Inflammatory macrophage treated with lipopolysaccharide for 4 hours (primary cell): ENCODE data around the gene SLITRK6.
A peak's percentile ranks its signal among the peaks of the same experiment; 100 is the strongest.
"Not testable (repeated sequence)": the region's sequence is repeated elsewhere in the genome, so short reads cannot be mapped to it uniquely, and the experiment has no call there.

Source experiments
- DNase-seq: peaks from one replicate; pipeline ENCODE4 v3.0.0-alpha.2; 2020

Gene SLITRK6

GRCh38 chr13:85799097-85799582 is at the start of gene SLITRK6:
Gene SLITRK6, minus strand, starts transcription at chr13:85799419. Its CDS starts 2,911 bp downstream, at chr13:85796508.
- no peak for DNase-seq

GRCh38 chr13:85847012-85847411 is 47.8 kb upstream of the SLITRK6 start:
- no peak for DNase-seq

- DNase-seq, result no peak
Measured at GRCh38 chr13:85841427-85841826, 42.2 kb upstream of the SLITRK6 start.

GRCh38 chr13:85833921-85834320 is 34.7 kb upstream of the SLITRK6 start:
- no peak for DNase-seq

GRCh38 chr13:85828094-85828684 is 29.0 kb upstream of the SLITRK6 start:
- DNase-seq, result peak; percentile 27

DNA sequence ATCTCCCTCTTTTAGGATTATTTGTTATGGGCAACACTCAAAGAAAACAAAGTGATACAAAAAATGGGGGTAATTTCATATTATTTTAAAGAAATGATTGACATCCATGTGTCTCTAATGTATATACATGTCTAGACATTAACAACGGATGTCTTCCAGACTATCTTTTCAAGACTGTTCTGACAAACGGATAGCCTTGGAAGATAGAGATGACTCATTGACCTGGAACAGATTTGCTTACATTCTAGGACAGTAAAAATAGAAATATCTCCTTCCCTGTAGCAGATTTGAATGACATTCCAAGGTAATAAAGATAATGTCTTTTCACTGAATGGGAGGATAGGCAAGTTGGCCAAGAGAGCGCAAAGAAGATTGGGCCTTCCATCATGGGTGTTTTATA is 26.2 kb upstream of the SLITRK6 start:
- no peak for DNase-seq

- DNase-seq, result no peak
Measured at GRCh38 chr13:85823832-85824231, 24.6 kb upstream of the SLITRK6 start.

GRCh38 chr13:85819513-85819912 is 20.3 kb upstream of the SLITRK6 start:
- no peak for DNase-seq

- DNase-seq, result no peak
Measured at GRCh38 chr13:85816413-85816812, 17.2 kb upstream of the SLITRK6 start.

- no peak for DNase-seq
Measured at GRCh38 chr13:85812282-85812681, 13.1 kb upstream of the SLITRK6 start.

DNA sequence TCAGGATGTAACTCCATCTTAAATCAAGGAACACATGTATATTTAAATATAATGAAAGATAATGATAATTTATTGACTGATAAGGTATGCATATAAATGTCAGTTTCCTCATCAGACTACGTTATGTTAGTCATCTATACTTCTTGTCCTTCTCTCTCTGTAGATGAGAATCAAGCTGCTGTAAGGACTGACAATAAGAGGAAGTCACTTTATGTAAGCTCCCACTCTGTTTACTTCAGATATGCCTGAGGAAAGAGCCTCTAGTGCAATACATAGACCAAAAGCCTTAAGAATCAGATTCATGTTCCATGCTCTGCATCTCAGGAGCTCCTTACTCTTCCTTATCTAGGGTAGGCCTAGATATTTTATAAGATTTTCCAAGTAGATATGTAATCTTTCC is 9.6 kb upstream of the SLITRK6 start:
- DNase-seq, result no peak

- DNase-seq, result peak; percentile 44
Measured at GRCh38 chr13:85806553-85807175, 7.4 kb upstream of the SLITRK6 start.

DNA sequence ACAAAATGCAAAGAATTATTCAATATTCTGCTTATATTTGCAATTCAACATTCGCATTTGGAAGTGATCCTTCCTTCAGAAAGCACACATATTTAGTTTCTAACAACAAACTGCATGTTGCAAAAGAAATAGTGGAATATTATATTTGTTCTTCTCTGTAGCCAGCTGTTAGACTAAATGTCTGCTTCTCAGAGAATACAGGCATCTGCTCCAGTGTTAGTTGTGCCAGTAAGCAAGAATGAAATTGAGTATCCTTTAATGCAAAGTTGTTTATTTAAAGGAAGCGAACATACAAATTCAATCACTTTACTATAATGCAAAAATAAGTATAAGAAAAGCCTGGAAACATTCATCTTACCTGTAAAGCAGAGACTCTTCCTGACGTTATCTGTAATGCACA is 663 bp downstream of the SLITRK6 start:
- DNase-seq, result no peak

DNA sequence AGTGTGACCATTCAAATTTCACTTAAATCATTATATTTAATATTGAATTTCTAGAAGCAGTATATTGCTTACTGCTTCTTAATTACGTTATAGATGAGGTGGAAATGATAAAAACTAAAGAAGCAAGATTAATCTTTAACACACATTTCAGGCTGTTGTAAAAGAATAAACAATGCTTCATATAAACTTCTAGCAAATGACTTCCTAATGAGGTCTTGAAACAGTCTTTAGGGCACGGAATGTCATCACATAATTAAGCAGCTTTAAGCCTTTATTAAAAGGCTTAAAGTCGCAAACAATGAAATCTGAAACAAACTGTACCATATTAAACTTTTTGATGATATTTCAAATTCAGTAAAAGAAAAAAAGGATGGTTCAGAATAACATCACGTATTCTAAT is 1.9 kb downstream of the SLITRK6 start:
- no peak for DNase-seq

DNA sequence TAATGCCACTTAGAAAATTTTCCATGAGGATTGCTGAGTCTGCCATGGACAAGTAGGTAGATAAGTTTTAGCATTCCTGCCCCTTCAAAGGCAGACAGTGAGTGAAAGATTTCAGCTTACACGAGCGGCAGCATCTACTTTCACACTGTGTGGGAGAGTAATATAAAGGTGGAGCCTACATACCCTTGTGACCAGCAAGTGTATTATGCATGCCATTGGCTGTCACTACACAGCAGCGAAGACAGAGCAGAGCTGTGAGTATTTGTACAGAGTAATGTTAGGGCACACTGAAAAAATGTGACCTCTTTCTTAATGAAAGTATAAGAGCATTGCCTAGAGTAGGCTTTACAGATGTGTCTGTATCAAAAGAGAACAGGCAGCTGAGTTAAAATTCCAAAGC is 14.0 kb downstream of the SLITRK6 start:
- DNase-seq, result no peak

DNA sequence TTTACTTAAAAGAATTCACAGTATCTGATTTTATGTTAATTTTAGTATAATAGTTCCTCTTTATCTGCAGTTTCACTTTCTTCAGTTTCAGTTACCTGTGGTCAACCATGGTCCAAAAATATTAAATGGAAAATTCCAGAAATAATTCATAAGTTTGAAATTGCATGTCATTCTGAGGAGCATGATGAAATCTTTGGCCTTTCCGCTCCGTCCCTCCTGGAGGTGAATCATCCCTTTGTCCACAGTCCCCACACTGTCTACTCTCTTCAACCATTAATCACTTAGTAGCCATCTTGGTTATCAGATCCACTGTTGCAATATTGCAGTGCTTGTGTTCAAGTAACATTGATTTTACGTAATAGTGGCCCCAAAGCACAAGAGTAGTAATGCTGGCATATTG is 26.9 kb downstream of the SLITRK6 start:
- DNase-seq, result peak; percentile 29

- DNase-seq, result no peak
Measured at GRCh38 chr13:85771856-85772255, 27.4 kb downstream of the SLITRK6 start.

DNA sequence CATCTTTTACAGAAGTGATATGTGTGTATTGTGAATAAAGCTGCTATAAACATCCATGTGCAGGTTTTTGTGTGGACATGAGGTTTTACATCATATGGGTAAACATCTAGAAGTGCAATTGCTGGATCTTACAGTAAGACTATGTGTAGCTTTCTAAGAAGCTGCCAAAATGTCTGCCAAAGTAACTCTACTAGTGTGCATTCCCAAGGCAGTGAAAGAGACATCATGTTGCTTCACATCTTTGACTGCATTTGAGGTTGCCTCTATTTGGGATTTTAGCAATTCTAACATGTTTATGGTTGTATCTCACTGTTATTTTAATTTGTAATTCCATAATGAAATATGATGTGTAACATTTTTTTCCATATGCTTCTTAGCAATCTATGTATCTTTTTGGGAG is 30.3 kb downstream of the SLITRK6 start:
- no peak for DNase-seq

GRCh38 chr13:85755123-85755522 is 44.1 kb downstream of the SLITRK6 start:
- DNase-seq, result no peak

- DNase-seq, result not testable (repeated sequence)
Measured at GRCh38 chr13:85743201-85743770, 55.9 kb downstream of the SLITRK6 start.
